Measurements from ENCODE around the gene ARHGEF17. TPM values are rescaled to one million over a fixed set of nuclear protein-coding genes. Genes with fewer than 3 reads are reported as not detected.

Gene ARHGEF17
- total RNA-seq, 2 experiments from 2014 or later = 0.07 to 0.41 TPM

DNA sequence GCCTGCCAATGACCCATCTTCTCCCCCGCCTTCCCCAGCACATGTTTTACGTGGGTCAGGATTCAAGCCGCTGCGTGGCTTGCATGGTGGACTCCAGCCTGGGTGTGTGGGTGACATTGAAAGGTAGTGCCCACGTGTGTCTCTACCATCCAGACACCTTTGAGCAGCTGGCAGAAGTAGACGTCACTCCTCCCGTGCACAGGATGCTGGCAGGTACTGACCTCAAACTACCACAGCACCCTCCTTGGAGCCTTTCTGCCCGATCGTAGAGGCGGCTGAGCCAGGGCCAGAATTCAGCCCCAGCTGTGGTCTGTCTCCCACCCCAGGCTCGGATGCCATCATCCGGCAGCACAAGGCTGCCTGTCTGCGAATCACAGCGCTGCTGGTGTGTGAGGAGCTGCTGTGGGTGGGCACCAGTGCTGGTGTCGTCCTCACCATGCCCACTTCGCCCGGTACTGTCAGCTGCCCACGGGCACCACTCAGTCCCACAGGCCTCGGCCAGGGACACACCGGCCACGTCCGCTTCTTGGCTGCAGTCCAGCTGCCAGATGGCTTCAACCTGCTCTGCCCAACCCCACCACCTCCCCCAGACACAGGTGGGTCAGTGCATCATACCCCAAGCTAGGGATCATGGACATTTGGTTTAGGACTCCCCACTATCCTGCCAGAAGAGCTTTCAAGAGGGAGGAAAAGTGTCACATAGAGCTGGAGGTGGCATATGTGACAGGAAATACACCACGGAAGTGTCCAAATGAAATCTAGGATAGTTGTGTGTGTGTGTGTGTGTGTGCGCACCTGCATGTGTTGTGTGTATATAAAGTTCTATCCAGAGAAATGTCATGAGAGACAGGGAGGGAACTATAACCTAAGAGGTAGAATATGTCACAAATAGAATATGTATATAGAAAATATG lies 57.5 kb downstream of the ARHGEF17 start:
- Mint-ChIP-seq H3K9me3 (peaks cover 3% of the 10 kb centered on the region), H3K4me1 (ENCODE audit: low read depth) (peaks cover 33% of the 10 kb centered on the region), H3K27me3 (no peaks in the 10 kb centered on the region), H3K27ac (peak overlapping the region; percentile 89), H3K36me3 (ENCODE audit: low read depth) (peaks cover 2% of the 10 kb centered on the region), H3K4me3 (no peak overlapping the region)
- ChIA-PET POLR2A (interaction anchor here (1.2 kb wide), 1 partner anchor 12 kb away, joined by 3 read pairs; no protein-coding TSS in a partner anchor), CTCF (interaction anchor here (1.0 to 4.0 kb wide), 5 partner anchors 14 to 261 kb away, joined by 3 to 43 read pairs (median 4); no protein-coding TSS in a partner anchor)
- TF ChIP-seq, protein P1, sequence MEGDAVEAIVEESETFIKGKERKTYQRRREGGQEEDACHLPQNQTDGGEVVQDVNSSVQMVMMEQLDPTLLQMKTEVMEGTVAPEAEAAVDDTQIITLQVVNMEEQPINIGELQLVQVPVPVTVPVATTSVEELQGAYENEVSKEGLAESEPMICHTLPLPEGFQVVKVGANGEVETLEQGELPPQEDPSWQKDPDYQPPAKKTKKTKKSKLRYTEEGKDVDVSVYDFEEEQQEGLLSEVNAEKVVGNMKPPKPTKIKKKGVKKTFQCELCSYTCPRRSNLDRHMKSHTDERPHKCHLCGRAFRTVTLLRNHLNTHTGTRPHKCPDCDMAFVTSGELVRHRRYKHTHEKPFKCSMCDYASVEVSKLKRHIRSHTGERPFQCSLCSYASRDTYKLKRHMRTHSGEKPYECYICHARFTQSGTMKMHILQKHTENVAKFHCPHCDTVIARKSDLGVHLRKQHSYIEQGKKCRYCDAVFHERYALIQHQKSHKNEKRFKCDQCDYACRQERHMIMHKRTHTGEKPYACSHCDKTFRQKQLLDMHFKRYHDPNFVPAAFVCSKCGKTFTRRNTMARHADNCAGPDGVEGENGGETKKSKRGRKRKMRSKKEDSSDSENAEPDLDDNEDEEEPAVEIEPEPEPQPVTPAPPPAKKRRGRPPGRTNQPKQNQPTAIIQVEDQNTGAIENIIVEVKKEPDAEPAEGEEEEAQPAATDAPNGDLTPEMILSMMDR (IDR thresholded peaks at IDR 0.05) = no peak
- intact Hi-C loops (cut with micrococcal nuclease) = no loop called here
- DNase-seq (no peak), ATAC-seq (peak; percentile 9)

DNA sequence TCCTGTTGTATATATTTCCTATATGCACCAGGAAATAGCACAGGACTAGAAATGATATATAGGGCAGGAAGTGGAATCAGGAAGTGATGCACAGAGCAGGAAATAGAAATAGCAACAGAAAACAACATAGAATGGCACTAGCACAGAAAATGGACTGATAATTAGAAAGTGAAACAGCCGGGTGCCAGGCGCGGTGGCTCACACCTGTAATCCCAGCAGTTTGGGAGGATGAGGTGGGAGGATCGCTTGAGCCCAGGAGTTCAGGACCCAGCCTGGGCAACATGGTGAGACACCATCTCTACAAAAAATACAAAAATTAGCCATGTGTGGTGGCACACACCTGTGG lies 58.2 kb downstream of the ARHGEF17 start:
- no peaks in the 10 kb centered on the region for H3K27me3 Mint-ChIP-seq
- TF ChIP-seq, protein P1 (IDR thresholded peaks at IDR 0.05) = no peak
- no peak overlapping the region for H3K4me3 Mint-ChIP-seq
- peaks cover 2% of the 10 kb centered on the region for H3K36me3 Mint-ChIP-seq (ENCODE audit: low read depth)
- ChIA-PET POLR2A (no interaction called here), CTCF (interaction anchor here (2.7 to 4.0 kb wide), 2 partner anchors 14 to 31 kb away, joined by 10 to 43 read pairs; no protein-coding TSS in a partner anchor)
- peaks cover 3% of the 10 kb centered on the region for H3K9me3 Mint-ChIP-seq
- peak; percentile 55 for DNase-seq
- H3K4me1 Mint-ChIP-seq (ENCODE audit: low read depth) = peaks cover 33% of the 10 kb centered on the region
- peak overlapping the region; percentile 89 for H3K27ac Mint-ChIP-seq
- intact Hi-C loops (cut with micrococcal nuclease) = no loop called here
- ATAC-seq = peak; percentile 76

DNA sequence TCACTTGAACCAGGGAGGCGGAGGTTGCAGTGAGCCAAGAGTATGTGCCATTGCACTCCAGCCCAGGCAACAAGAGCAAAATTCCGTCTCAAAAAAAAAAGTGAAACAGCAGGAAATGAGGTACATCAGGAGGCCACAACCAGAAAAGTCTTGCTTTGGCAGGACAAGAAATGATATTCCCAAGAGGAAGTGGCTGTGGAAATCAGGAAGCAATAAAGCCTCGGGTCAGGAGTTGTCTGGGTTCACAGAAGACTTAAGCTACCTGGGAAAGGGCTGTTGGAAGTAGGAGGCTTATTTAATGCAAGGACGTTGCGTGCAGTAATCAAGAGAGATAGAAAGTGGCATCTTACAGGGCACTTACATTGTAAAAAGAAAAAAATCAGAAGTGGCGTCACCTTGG lies 58.9 kb downstream of the ARHGEF17 start:
- ChIA-PET POLR2A (interaction anchor here (1.1 kb wide), 1 partner anchor 39 kb away, joined by 3 read pairs; no protein-coding TSS in a partner anchor), CTCF (interaction anchor here (0.9 to 2.7 kb wide), 4 partner anchors 8 to 31 kb away, joined by 3 to 10 read pairs (median 6); no protein-coding TSS in a partner anchor)
- no peak for ATAC-seq
- Mint-ChIP-seq H3K4me1 (ENCODE audit: low read depth) (peaks cover 33% of the 10 kb centered on the region), H3K27ac (peak overlapping the region; percentile 89), H3K9me3 (peaks cover 3% of the 10 kb centered on the region), H3K27me3 (no peaks in the 10 kb centered on the region), H3K36me3 (ENCODE audit: low read depth) (peaks cover 2% of the 10 kb centered on the region), H3K4me3 (no peak overlapping the region)
- no peak for DNase-seq
- intact Hi-C loops (cut with micrococcal nuclease) = no loop called here
- TF ChIP-seq, protein P1 (IDR thresholded peaks at IDR 0.05) = no peak

DNA sequence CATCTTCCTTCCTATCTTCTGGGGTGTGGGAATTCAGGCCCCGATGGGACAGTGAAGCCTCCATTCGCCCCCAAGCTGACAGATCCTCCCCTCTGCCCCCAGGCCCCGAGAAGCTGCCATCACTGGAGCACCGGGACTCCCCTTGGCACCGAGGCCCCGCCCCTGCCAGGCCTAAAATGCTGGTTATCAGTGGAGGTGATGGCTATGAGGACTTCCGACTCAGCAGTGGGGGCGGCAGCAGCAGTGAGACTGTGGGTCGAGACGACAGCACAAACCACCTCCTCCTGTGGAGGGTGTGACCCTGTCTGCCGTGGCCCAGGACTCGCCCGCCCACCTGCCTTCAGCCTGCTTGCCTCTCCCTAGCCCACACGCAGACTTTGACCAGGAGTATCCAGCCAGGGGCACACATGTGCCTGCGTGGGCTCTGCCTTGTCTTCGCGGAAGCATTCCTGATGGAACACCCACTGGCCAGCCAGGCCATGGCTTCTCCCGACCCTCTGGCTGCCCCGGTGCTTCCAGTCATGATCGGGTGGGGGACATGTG lies 59.5 kb downstream of the ARHGEF17 start:
- no peaks in the 10 kb centered on the region for H3K27me3 Mint-ChIP-seq
- DNase-seq (peak; percentile 63), ATAC-seq (peak; percentile 63)
- peak overlapping the region; percentile 89 for H3K27ac Mint-ChIP-seq
- intact Hi-C loops (cut with micrococcal nuclease) = no loop called here
- H3K4me3 Mint-ChIP-seq = no peak overlapping the region
- peaks cover 3% of the 10 kb centered on the region for H3K9me3 Mint-ChIP-seq
- H3K36me3 Mint-ChIP-seq (ENCODE audit: low read depth) = peaks cover 2% of the 10 kb centered on the region
- CTCF ChIA-PET = interaction anchor here (0.9 to 1.4 kb wide), 3 partner anchors 8 to 16 kb away, joined by 3 to 9 read pairs (median 3); no protein-coding TSS in a partner anchor
- peaks cover 33% of the 10 kb centered on the region for H3K4me1 Mint-ChIP-seq (ENCODE audit: low read depth)
- TF ChIP-seq, protein P1 (IDR thresholded peaks at IDR 0.05) = no peak
- POLR2A ChIA-PET = interaction anchor here (1.1 kb wide), 1 partner anchor 38 kb away, joined by 3 read pairs; no protein-coding TSS in a partner anchor
